Measurements from ENCODE around the gene AKR1D1. TPM values are rescaled to one million over a fixed set of nuclear protein-coding genes. Genes with fewer than 3 reads are reported as not detected.

The AKR1D1 gene
- total and polyA plus RNA-seq, 2 of the 13 experiments (the other 11 are each of a cell fraction or from before 2014, with no cell fraction given) = 6.9 to 37.0 TPM

DNA sequence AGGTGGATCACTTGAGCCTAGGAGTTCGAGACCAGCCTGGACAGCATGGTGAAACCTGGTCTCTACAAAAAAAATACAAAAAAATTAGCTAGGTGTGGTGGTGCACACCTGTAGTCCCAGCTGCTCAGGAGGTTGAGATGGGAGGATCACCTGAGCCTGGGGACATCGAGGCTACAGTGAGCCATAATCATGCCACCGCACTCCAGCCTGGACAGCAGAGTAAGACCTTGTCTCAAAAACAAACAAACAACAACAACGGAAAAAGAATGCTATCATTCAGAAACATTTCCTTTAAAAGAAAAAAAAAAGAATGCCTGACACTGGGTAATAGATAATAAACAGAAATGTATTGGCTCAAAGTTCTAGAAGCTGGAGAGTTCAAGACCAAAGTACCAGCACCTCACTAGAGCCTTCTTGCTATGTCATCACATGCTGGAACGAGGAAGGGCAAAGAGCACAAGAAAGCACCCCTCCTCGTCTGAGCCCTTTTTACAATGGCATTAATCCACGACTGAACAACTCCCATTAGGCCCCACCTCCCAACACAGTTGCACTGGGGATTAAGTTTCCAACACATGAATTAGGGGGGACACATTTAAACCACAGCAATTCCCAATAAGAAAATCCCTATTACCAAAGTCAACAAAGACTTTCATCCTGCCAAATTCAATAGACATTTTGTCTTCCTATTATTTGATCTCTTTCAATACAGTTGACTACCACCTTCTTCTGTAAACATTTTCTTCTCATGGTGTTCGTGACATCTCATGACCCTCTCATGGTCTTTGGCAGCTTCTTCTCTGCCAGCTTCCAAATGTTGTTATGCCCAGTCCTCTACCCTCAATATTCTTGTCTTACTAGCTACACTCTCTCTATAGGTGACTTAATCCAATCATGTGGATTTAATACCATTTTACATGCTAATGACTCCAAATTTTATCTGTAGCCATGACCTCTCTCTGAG, 20.0 kb downstream of the AKR1D1 start (continued):
- TF ChIP-seq HNRNPUL1 (IDR thresholded peaks at IDR 0.05; ENCODE audit: low read depth, low read length) (no peak), ISL2 (CRISPR knock-in tag; IDR thresholded peaks at IDR 0.05) (peak; percentile 25; the same call in 1 of the 2 replicates), IKZF4 (CRISPR knock-in tag; IDR thresholded peaks at IDR 0.05; ENCODE audit: borderline replicate concordance, low read depth, not compliant biosample characterization) (peak; percentile 43), SAFB2 (CRISPR knock-in tag; IDR thresholded peaks at IDR 0.05; ENCODE audit: borderline replicate concordance, low read depth) (no peak), ZFP90 (CRISPR knock-in tag; IDR thresholded peaks at IDR 0.05; ENCODE audit: borderline replicate concordance) (0 out of 2 replicates have a peak, but pooled peaks have one; percentile 55), ZFY (CRISPR knock-in tag; IDR thresholded peaks at IDR 0.05) (no peak), PHF5A (CRISPR knock-in tag; IDR thresholded peaks at IDR 0.05; ENCODE audit: low read depth, unreplicated experiment) (no peak), ZNF331 (CRISPR knock-in tag; IDR thresholded peaks at IDR 0.05) (no peak), ZNF652 (CRISPR knock-in tag; IDR thresholded peaks at IDR 0.05; ENCODE audit: borderline replicate concordance, low read depth) (peak; percentile 19; the same call in 1 of the 2 replicates), FOXO1 (CRISPR knock-in tag; IDR thresholded peaks at IDR 0.05) (no peak), PAF1 (CRISPR knock-in tag; IDR thresholded peaks at IDR 0.05) (no peak), ZMYM3 (CRISPR knock-in tag; IDR thresholded peaks at IDR 0.05) (peak; percentile 69), NFE2L2 (IDR thresholded peaks at IDR 0.05; ENCODE audit: low read length) (no peak), NR1H2 (CRISPR knock-in tag; IDR thresholded peaks at IDR 0.05; ENCODE audit: borderline replicate concordance, low read depth) (no peak), ZNF839 (CRISPR knock-in tag; IDR thresholded peaks at IDR 0.05; ENCODE audit: borderline replicate concordance) (no peak), ZNF768 (CRISPR knock-in tag; IDR thresholded peaks at IDR 0.05) (no peak), HNF4A (CRISPR knock-in tag; IDR thresholded peaks at IDR 0.05) (peak; percentile 81), MIXL1 (CRISPR knock-in tag; IDR thresholded peaks at IDR 0.05) (no peak), ZNF432 (CRISPR knock-in tag; IDR thresholded peaks at IDR 0.05; ENCODE audit: borderline replicate concordance) (no peak), KLF11 (CRISPR knock-in tag; IDR thresholded peaks at IDR 0.05) (no peak), KDM6A (CRISPR knock-in tag; IDR thresholded peaks at IDR 0.05; ENCODE audit: low read depth) (no peak)
- TF ChIP-seq, protein P1, sequence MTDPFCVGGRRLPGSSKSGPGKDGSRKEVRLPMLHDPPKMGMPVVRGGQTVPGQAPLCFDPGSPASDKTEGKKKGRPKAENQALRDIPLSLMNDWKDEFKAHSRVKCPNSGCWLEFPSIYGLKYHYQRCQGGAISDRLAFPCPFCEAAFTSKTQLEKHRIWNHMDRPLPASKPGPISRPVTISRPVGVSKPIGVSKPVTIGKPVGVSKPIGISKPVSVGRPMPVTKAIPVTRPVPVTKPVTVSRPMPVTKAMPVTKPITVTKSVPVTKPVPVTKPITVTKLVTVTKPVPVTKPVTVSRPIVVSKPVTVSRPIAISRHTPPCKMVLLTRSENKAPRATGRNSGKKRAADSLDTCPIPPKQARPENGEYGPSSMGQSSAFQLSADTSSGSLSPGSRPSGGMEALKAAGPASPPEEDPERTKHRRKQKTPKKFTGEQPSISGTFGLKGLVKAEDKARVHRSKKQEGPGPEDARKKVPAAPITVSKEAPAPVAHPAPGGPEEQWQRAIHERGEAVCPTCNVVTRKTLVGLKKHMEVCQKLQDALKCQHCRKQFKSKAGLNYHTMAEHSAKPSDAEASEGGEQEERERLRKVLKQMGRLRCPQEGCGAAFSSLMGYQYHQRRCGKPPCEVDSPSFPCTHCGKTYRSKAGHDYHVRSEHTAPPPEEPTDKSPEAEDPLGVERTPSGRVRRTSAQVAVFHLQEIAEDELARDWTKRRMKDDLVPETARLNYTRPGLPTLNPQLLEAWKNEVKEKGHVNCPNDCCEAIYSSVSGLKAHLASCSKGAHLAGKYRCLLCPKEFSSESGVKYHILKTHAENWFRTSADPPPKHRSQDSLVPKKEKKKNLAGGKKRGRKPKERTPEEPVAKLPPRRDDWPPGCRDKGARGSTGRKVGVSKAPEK (CRISPR knock-in tag; IDR thresholded peaks at IDR 0.05; ENCODE audit: borderline replicate concordance) = no peak
- TF ChIP-seq, protein P2, sequence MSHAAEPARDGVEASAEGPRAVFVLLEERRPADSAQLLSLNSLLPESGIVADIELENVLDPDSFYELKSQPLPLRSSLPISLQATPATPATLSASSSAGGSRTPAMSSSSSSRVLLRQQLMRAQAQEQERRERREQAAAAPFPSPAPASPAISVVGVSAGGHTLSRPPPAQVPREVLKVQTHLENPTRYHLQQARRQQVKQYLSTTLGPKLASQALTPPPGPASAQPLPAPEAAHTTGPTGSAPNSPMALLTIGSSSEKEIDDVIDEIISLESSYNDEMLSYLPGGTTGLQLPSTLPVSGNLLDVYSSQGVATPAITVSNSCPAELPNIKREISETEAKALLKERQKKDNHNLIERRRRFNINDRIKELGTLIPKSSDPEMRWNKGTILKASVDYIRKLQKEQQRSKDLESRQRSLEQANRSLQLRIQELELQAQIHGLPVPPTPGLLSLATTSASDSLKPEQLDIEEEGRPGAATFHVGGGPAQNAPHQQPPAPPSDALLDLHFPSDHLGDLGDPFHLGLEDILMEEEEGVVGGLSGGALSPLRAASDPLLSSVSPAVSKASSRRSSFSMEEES (CRISPR knock-in tag; IDR thresholded peaks at IDR 0.05) = no peak
- TF ChIP-seq, protein P3, sequence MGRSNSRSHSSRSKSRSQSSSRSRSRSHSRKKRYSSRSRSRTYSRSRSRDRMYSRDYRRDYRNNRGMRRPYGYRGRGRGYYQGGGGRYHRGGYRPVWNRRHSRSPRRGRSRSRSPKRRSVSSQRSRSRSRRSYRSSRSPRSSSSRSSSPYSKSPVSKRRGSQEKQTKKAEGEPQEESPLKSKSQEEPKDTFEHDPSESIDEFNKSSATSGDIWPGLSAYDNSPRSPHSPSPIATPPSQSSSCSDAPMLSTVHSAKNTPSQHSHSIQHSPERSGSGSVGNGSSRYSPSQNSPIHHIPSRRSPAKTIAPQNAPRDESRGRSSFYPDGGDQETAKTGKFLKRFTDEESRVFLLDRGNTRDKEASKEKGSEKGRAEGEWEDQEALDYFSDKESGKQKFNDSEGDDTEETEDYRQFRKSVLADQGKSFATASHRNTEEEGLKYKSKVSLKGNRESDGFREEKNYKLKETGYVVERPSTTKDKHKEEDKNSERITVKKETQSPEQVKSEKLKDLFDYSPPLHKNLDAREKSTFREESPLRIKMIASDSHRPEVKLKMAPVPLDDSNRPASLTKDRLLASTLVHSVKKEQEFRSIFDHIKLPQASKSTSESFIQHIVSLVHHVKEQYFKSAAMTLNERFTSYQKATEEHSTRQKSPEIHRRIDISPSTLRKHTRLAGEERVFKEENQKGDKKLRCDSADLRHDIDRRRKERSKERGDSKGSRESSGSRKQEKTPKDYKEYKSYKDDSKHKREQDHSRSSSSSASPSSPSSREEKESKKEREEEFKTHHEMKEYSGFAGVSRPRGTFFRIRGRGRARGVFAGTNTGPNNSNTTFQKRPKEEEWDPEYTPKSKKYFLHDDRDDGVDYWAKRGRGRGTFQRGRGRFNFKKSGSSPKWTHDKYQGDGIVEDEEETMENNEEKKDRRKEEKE (IDR thresholded peaks at IDR 0.05) = no peak

All from HepG2 (cell line).